Pancreas (tissue), 10 donors: ENCODE data around the gene CDYL2. TPM values are rescaled to one million over a fixed set of nuclear protein-coding genes. Genes with fewer than 3 reads are reported as not detected.

ENCODE experiments used
- ATAC-seq, 4 donors: fragments of 200-7000 bp; cut with Tn5 transposase; one replicate each; pipeline versions ENCODE4 v1.8.0 to v1.9.1; 2020; ENCODE audit warnings: mild to moderate bottlenecking in 4 of 4, moderate library complexity in 4 of 4
- DNase-seq, 6 donors: peaks; one replicate each; pipeline ENCODE4 v3.0.0-alpha.2; 2020
- FAIRE-seq: peaks from 2 replicates; lab custom pipeline; 2012; peaks lifted over from hg19 to GRCh38; lab: Jason Lieb, UNC
- H3K27ac ChIP-seq, 4 donors: fragments of 200-600 bp; sonication (generic); 1 replicate in 3 of 4; 2 replicates in 1 of 4; pipeline versions ENCODE4 v1.5.0 to v1.8.0; 2020
- H3K27me3 ChIP-seq, 4 donors: fragments of 200-600 bp; one replicate each; pipeline ENCODE4 v1.8.0; 2021
- H3K36me3 ChIP-seq, 3 donors: fragments of 200-600 bp; sonication (generic) in 1 of 3; one replicate each; pipeline versions ENCODE4 v1.5.0 to v1.8.0; 2020 to 2021
- H3K4me1 ChIP-seq, 3 donors: fragments of 200-600 bp; one replicate each; pipeline ENCODE4 v1.8.0; 2021
- H3K4me3 ChIP-seq, 4 donors: fragments of 200-600 bp; sonication (generic) in 2 of 4; one replicate each; pipeline versions ENCODE4 v1.5.0 to v1.8.0; 2020 to 2021
- H3K9me3 ChIP-seq, 4 donors: fragments of 200-600 bp; one replicate each; pipeline ENCODE4 v1.8.0; 2021
- CTCF ChIP-seq, 4 donors: fragments of 200-600 bp; sonication (generic) in 3 of 4; IDR thresholded peaks; one replicate each; pipeline versions ENCODE4 v1.5.0 to v1.8.0; 2021; ENCODE audit warnings: antibody characterized with exemption in 4 of 4
- WGBS, 2 donors: extraction: QIAGEN DNeasy Blood & Tissue Kit; methylation state at CpG; one replicate each; pipeline ENCODE4 v1.1.7; 2013; 5-methylcytosine and 5-hydroxymethylcytosine counted together
- intact Hi-C, 3 donors: fragments of 100-400 bp; cut with DNase I; formaldehyde crosslinking; loops; one replicate each; pipeline versions ENCODE4 v1.11.1 to v1.14.2; 2022
- polyA plus RNA-seq, 2 donors: library from polyadenylated mRNA; stranded (reverse); fragments of 200-250 nt; gene quantifications; one replicate each; pipeline ENCODE4 v1.2.3, GENCODE V29; 2013
- total RNA-seq, 6 donors: library from RNA; stranded (reverse); fragmentation: NEBNext Ultra II Directional in 4 of 6; extraction: Animal tissue kit (Norgen Biotek cat#: 25700) in 4 of 6; gene quantifications; one replicate each; pipeline versions ENCODE4 v1.2.1 to v1.2.4, GENCODE V29; 2021 to 2023
- donor health status: healthy with polysubstance abuse.
- donor health status: DM: no; HTN: no; CAD: no; lungs with moderate emphysema.
- donor health status: DM: no; HTN: no; CAD: no.
- donor health status: control.
- donor health status: control.
- donor health status: Bipolar disorder and iron deficiency.
- donor health status: DM: yes; HTN: yes; CAD: no.
- donor health status: DM: no; HTN: no; CAD: no.
- donor health status: DM: no; HTN: no; CAD: no.
- donor health status: DM: yes; HTN: yes; CAD: no.

Gene CDYL2
- total and polyA plus RNA-seq, 8 donors: 0.61 to 7.1 (median 3.1) TPM

DNA sequence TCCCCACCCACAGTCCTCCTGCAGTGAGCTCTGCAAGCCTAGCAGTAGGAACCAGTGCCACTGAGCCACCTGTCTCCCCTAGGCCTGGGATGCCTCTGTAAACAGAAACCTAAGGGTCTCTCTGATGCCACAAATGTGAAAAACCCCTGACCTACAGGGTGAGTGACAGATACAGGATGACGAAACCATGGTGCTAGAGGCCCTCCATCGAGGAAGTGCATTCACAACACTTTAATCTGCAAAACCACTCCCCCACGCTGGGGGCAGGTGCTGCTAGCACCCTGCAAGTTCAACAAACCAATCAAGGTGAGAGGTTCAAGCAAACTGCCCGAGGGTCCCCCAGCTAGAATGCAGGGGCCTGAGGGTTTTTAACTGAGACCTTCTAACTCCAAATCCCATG is 59.5 kb downstream of the CDYL2 start:
- H3K27me3 ChIP-seq: no peaks in the 10 kb centered on the region
- WGBS, 2 donors: 71% methylated on average over 4 of the region's 4 CpGs
- no peak for TF ChIP-seq CTCF (IDR thresholded peaks at IDR 0.05)
- FAIRE-seq: no peak
- H3K4me3 ChIP-seq: no peak overlapping the region
- no peak for DNase-seq
- no peaks in the 10 kb centered on the region for H3K36me3 ChIP-seq
- no peak for ATAC-seq
- intact Hi-C loops: no loop called here
- no peaks in the 10 kb centered on the region for H3K4me1 ChIP-seq
- H3K27ac ChIP-seq: no peak overlapping the region
- no peaks in the 10 kb centered on the region for H3K9me3 ChIP-seq

GRCh38 chr16:80743772-80744171 is 60.6 kb downstream of the CDYL2 start:
- H3K4me1 ChIP-seq: no peaks in the 10 kb centered on the region
- no peak overlapping the region for H3K4me3 ChIP-seq
- no peak overlapping the region for H3K27ac ChIP-seq
- no peak for DNase-seq
- FAIRE-seq: no peak
- ATAC-seq: no peak
- TF ChIP-seq CTCF (IDR thresholded peaks at IDR 0.05): no peak
- H3K27me3 ChIP-seq: no peaks in the 10 kb centered on the region
- intact Hi-C loops: no loop called here
- WGBS, 2 donors: 87 to 100% methylated on average over 1 of the region's 1 CpG
- no peaks in the 10 kb centered on the region for H3K9me3 ChIP-seq
- H3K36me3 ChIP-seq: no peaks in the 10 kb centered on the region

GRCh38 chr16:80743273-80743672 is 61.1 kb downstream of the CDYL2 start:
- no peak overlapping the region for H3K4me3 ChIP-seq
- ATAC-seq: no peak
- TF ChIP-seq CTCF (IDR thresholded peaks at IDR 0.05): no peak
- H3K27me3 ChIP-seq: no peaks in the 10 kb centered on the region
- intact Hi-C loops: no loop called here
- no peak for DNase-seq
- no peaks in the 10 kb centered on the region for H3K9me3 ChIP-seq
- no peak overlapping the region for H3K27ac ChIP-seq
- WGBS, 2 donors: 83 to 87% methylated on average over 3 of the region's 3 CpGs
- no peaks in the 10 kb centered on the region for H3K4me1 ChIP-seq
- no peaks in the 10 kb centered on the region for H3K36me3 ChIP-seq
- FAIRE-seq: no peak

DNA sequence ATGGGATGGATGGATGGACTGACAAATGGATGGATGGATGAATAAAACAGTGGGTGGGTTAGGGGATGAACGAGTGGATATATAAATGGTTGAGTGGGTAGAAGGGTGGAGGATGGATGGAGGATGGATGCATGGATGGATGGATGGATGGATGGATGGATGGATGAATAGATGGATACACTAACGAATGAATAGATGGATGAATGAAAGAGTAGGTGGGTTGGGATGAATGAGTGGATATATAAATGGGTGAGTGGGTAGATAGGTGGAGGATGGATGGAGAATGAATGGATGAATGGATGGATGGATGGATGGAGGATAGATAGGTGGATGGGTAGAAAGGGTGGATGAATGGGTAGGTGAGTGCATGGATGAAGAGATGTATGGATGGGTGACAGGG is 62.1 kb downstream of the CDYL2 start:
- no peak for ATAC-seq

DNA sequence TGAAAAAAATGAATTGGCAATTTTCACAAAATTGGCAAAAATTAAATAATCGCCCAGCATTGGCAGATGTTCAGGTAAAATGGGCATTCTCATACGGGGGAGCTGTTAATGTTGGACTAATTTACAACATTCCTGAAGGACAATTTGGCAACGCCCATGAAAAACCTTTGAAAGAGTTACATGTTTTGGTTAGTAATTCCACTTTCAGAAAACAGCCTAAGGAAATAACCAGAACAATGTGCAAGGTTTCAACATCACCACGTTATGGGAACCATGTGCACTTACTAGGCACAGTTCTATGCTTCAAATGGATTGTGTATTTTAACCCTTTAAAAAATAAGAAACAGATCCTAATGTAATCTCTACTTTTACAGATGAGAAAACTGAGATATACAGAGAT is 62.7 kb downstream of the CDYL2 start:
- TF ChIP-seq CTCF (IDR thresholded peaks at IDR 0.05): no peak
- DNase-seq (no peak), ATAC-seq (no peak), FAIRE-seq (no peak)
- WGBS, 2 donors: 54 to 64% methylated on average over 4 of the region's 4 CpGs
- intact Hi-C loops: no loop called here
- no peak overlapping the region for H3K27ac ChIP-seq
- H3K4me3 ChIP-seq: no peak overlapping the region
- H3K9me3 ChIP-seq: no peaks in the 10 kb centered on the region
- H3K4me1 ChIP-seq: no peaks in the 10 kb centered on the region
- no peaks in the 10 kb centered on the region for H3K27me3 ChIP-seq
- no peaks in the 10 kb centered on the region for H3K36me3 ChIP-seq

More for the DNA sequence above, 62.1 kb downstream of the CDYL2 start:
- no peak overlapping the region for H3K4me3 ChIP-seq
- no peak for TF ChIP-seq CTCF (IDR thresholded peaks at IDR 0.05)
- FAIRE-seq (no peak), DNase-seq (no peak)
- intact Hi-C loops: no loop called here
- no peaks in the 10 kb centered on the region for H3K9me3 ChIP-seq
- no peaks in the 10 kb centered on the region for H3K27me3 ChIP-seq
- H3K4me1 ChIP-seq: no peaks in the 10 kb centered on the region
- H3K36me3 ChIP-seq: no peaks in the 10 kb centered on the region
- 67 to 77% methylated on average over 2 of the region's 2 CpGs for WGBS, 2 donors
- H3K27ac ChIP-seq: no peak overlapping the region
